Measurements from ENCODE around the gene CEP112. TPM values are rescaled to one million over a fixed set of nuclear protein-coding genes. Genes with fewer than 3 reads are reported as not detected.
A peak's percentile ranks its signal among the peaks of the same experiment; 100 is the strongest.

The CEP112 gene
- total and polyA plus RNA-seq, 2 of the 13 experiments (the other 11 are each of a cell fraction or from before 2014, with no cell fraction given) = 1.2 to 3.4 TPM

DNA sequence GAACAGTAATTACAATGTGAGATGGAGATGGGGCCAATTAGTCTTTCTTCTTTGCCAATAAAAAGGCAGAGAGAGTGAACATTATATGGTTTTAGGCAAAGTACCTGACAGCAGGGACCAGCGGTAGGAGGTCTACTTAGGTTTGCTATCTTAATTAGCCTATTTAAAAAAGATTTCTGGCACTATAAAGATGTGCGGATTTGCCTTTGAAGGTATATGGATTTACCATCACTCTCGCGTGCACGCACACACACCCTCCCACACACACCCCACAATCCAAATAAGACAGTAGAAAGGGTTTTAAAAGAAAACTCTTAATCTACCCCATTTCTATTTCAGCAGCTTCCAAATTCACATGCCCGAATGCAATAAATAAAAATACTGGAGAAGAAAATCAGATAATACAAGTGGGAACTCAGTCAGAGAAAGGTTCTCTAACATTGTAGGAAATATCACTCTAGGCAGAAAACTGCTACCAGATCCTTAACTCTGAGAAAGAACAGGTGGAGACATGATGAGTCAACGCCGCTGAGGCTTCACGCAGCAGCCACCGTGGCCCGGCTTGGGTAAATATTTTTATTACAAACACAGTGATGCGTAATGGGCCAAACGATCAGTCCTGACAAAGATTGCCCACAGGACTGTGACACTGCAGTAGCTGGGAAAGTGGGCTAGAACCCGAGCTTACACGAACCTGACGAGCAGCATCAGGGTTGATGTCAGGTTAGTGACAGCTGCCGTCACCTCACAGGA, 563.9 kb downstream of the CEP112 start (continued):
- TF ChIP-seq ATAD3A (CRISPR knock-in tag; IDR thresholded peaks at IDR 0.05) (no peak), ERF (CRISPR knock-in tag; IDR thresholded peaks at IDR 0.05) (peak; percentile 53; the same call in 1 of the 2 replicates), ZFP36 (IDR thresholded peaks at IDR 0.05; ENCODE audit: borderline replicate concordance, low read depth, low read length, partially characterized antibody) (no peak), HMG20A (CRISPR knock-in tag; IDR thresholded peaks at IDR 0.05; ENCODE audit: borderline replicate concordance) (peak; percentile 90), ATF6 (CRISPR knock-in tag; conservative IDR thresholded peaks at IDR 0.05) (no peak), MAFF (IDR thresholded peaks at IDR 0.05; ENCODE audit: low read depth, low read length) (peak; percentile 48; the same call in 1 of the 2 replicates), KLF12 (CRISPR knock-in tag; IDR thresholded peaks at IDR 0.05; ENCODE audit: borderline replicate concordance) (no peak), ZNF3 (CRISPR knock-in tag; IDR thresholded peaks at IDR 0.05) (no peak), NR2F2 (IDR thresholded peaks at IDR 0.05; ENCODE audit: borderline replicate concordance, low read depth) (no peak), RNF2 (conservative IDR thresholded peaks at IDR 0.05; ENCODE audit: low read depth) (no peak), ZNF776 (CRISPR knock-in tag; IDR thresholded peaks at IDR 0.05) (no peak), ZSCAN29 (CRISPR knock-in tag; conservative IDR thresholded peaks at IDR 0.05) (no peak), ZNF333 (CRISPR knock-in tag; IDR thresholded peaks at IDR 0.05; ENCODE audit: borderline replicate concordance) (no peak), JARID2 (CRISPR knock-in tag; IDR thresholded peaks at IDR 0.05; ENCODE audit: insufficient replicate concordance) (no peak), NFATC3 (CRISPR knock-in tag; IDR thresholded peaks at IDR 0.05) (no peak), GABPB1 (CRISPR knock-in tag; IDR thresholded peaks at IDR 0.05) (no peak), FLYWCH1 (CRISPR knock-in tag; IDR thresholded peaks at IDR 0.05) (no peak), SMARCE1 (IDR thresholded peaks at IDR 0.05; ENCODE audit: borderline replicate concordance) (no peak)
- TF ChIP-seq, protein P1, sequence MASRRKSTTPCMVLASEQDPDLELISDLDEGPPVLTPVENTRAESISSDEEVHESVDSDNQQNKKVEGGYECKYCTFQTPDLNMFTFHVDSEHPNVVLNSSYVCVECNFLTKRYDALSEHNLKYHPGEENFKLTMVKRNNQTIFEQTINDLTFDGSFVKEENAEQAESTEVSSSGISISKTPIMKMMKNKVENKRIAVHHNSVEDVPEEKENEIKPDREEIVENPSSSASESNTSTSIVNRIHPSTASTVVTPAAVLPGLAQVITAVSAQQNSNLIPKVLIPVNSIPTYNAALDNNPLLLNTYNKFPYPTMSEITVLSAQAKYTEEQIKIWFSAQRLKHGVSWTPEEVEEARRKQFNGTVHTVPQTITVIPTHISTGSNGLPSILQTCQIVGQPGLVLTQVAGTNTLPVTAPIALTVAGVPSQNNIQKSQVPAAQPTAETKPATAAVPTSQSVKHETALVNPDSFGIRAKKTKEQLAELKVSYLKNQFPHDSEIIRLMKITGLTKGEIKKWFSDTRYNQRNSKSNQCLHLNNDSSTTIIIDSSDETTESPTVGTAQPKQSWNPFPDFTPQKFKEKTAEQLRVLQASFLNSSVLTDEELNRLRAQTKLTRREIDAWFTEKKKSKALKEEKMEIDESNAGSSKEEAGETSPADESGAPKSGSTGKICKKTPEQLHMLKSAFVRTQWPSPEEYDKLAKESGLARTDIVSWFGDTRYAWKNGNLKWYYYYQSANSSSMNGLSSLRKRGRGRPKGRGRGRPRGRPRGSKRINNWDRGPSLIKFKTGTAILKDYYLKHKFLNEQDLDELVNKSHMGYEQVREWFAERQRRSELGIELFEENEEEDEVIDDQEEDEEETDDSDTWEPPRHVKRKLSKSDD (CRISPR knock-in tag; IDR thresholded peaks at IDR 0.05; ENCODE audit: low read depth) = 0 out of 2 replicates have a peak, but pooled peaks have one; percentile 55
- TF ChIP-seq, protein P2, sequence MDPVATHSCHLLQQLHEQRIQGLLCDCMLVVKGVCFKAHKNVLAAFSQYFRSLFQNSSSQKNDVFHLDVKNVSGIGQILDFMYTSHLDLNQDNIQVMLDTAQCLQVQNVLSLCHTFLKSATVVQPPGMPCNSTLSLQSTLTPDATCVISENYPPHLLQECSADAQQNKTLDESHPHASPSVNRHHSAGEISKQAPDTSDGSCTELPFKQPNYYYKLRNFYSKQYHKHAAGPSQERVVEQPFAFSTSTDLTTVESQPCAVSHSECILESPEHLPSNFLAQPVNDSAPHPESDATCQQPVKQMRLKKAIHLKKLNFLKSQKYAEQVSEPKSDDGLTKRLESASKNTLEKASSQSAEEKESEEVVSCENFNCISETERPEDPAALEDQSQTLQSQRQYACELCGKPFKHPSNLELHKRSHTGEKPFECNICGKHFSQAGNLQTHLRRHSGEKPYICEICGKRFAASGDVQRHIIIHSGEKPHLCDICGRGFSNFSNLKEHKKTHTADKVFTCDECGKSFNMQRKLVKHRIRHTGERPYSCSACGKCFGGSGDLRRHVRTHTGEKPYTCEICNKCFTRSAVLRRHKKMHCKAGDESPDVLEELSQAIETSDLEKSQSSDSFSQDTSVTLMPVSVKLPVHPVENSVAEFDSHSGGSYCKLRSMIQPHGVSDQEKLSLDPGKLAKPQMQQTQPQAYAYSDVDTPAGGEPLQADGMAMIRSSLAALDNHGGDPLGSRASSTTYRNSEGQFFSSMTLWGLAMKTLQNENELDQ (CRISPR knock-in tag; IDR thresholded peaks at IDR 0.05; ENCODE audit: borderline replicate concordance) = no peak
- TF ChIP-seq, protein P3, sequence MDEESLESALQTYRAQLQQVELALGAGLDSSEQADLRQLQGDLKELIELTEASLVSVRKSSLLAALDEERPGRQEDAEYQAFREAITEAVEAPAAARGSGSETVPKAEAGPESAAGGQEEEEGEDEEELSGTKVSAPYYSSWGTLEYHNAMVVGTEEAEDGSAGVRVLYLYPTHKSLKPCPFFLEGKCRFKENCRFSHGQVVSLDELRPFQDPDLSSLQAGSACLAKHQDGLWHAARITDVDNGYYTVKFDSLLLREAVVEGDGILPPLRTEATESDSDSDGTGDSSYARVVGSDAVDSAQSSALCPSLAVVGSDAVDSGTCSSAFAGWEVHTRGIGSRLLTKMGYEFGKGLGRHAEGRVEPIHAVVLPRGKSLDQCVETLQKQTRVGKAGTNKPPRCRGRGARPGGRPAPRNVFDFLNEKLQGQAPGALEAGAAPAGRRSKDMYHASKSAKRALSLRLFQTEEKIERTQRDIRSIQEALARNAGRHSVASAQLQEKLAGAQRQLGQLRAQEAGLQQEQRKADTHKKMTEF (CRISPR knock-in tag; IDR thresholded peaks at IDR 0.05) = peak; percentile 71

All from HepG2 (cell line).